GM21786 (cell line): ENCODE results near the gene ERC1.
"Not testable (repeated sequence)": the region's sequence is repeated elsewhere in the genome, so short reads cannot be mapped to it uniquely, and the experiment has no call there.

ENCODE experiments used
- ATAC-seq: cut with Tn5 transposase; IDR thresholded peaks from one replicate; pipeline ENCODE4 v1.9.1; 2021; ENCODE audit not compliant: unreplicated experiment

Gene ERC1

DNA sequence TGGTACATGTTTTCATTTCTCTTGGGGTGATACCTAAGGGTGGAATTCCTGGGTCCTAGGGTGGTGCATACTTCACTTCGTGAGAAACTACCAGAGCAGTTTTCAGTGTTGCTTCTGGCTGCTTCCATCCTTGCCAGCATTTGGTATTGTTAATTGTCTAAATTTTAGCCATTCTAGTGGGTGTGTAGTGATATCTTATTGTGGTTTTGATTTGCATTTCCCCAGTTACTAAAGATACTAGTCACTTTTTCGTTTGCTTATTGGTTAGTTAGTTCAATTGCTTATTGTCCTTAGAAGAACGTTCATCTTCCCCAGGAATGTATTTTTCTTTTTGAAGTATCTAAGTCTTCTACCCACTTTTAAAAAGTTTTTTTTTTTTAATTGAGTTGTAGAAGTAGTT is 80.2 kb downstream of the ERC1 start:
- no peak for ATAC-seq

DNA sequence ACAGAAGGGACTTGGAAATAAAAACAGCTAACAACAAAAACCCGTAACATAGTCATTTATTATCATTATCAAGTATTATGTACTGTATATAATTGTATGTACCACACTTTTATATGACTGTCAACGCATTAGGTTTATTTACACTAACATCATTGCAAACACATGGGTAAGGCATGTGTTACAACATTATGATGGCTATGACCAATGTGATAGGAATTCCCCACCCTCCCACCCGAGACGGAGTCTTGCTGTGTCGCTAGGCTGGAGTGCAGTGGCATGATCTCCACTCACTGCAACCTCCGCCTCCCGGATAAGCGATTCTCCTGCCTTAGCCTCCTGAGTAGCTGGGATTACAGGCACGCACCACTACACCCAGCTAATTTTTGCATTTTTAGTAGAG is 82.6 kb downstream of the ERC1 start:
- ATAC-seq, result no peak

DNA sequence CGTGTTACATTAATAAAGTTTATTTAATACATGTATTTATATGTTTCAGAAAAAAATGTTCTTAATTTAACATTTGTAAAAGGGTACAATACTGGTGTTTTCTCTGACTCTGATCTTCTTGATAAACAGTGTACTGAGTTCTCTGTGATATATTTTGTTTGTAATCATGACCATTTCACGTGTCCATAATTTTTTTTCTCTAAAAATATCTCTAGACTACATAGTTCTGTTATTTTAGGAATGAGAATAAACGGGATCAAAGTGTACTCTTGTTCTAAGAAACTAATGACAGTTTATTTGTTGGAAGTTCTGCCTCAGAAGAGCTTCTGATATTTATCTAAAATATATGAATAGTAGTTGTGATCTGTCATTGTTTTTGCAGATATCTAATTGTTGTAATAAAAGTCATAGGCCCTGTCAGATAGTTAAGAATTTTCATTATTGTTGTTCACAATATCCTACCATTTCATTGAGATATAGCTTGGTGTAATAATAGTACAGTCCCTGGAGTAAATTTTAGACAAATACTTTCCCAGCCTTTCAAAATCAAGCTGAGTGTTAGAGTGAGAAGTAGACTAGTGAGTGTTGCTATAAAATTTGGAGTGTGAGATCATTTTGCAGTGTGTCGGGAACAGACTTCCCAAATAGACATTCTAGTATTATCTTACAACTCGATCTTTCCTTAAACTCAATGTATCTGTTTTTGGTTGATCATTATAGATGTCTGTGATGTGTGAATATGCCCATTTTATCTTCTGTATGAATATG is 86.2 kb downstream of the ERC1 start:
- no peak for ATAC-seq

DNA sequence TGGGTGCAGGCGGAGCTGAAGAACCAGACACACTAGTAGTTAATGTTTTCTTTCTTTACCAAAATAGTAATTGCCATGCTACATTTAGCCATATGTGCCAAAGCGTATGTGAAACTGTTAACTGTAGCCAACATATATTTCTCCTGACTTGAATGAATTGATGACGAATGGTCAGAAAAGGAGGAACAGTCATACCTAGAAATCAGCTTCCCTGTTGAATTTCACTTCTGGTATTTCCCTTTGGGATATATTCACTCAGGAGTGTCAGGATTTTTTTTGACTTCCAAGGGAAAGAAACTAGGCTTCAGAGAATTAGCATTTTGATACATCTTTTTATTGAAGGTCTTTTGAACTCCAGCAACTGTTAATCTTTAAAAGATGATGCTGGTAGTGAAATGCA is 87.0 kb downstream of the ERC1 start:
- no peak for ATAC-seq

DNA sequence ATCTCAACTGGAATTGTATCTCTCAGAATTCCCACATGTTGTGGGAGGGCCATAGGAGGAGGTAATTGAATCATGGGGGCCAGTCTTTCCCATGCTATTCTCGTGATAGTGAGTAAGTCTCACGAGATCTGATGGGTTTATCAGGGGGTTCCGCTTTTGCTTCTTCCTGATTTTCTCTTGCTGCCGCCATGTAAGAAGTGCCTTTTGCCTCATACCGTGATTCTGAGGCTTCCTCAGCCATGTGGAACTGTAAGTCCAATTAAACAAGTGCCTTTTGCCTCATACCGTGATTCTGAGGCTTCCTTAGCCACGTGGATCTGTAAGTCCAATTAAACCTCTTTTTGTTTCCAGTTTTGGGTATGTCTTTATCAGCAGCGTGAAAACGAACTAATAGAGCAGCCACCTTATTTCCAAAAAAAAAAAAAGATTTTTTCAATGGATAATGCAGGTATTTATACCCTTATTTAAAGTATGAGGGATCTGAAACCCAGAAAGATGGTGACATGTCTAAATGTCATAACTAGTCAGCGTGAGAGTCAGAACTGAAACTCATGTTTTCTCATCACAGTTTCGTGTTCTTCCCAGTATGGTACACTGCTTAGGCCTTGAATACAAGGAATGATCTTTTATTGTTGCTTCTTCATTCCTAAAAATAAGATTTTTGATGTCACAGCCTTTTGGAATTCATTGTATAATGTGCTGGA is 89.6 kb downstream of the ERC1 start:
- no peak for ATAC-seq

DNA sequence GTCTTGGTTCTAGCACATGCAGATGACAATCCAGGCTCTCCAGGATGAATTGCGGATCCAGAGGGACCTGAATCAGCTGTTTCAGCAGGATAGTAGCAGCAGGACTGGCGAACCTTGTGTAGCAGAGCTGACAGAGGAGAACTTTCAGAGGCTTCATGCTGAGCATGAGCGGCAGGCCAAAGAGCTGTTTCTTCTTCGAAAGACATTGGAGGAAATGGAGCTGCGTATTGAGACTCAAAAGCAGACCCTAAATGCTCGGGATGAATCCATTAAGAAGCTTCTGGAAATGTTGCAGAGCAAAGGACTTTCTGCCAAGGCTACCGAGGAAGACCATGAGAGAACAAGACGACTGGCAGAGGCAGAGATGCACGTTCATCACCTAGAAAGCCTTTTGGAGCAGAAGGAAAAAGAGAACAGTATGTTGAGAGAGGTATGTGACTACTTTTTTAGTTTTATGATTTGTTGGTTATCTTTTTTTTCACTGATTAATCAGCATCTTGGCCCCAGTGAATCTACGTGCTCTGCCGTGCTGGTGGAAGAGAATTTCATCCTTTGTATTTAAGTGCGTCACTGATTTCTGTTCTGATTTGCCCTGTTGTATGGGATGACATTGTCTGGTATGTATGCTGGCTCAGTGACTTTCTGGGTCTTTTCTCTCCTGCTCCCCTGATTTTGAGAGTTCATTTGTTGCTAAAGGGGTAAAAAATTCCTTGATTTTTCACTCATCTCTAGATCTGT is 92.3 kb downstream of the ERC1 start:
- ATAC-seq, result no peak

DNA sequence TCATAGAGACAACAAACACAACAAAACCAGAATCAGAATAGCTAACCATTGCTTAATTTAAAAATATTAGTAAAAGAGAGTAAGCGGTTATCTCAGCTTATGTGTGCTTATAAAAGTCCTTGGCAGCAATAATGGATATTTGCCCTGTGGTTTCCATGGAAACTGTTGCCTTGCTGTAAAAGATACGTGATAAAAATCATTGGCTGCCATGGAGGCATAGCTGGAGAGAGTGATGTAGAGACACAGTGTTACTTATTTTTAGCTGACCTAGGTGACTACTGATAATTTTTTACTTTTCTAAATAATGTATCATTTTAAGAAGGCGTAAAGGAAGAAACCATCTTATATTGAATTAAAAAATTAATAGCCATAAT is 92.9 kb downstream of the ERC1 start:
- ATAC-seq, result no peak

DNA sequence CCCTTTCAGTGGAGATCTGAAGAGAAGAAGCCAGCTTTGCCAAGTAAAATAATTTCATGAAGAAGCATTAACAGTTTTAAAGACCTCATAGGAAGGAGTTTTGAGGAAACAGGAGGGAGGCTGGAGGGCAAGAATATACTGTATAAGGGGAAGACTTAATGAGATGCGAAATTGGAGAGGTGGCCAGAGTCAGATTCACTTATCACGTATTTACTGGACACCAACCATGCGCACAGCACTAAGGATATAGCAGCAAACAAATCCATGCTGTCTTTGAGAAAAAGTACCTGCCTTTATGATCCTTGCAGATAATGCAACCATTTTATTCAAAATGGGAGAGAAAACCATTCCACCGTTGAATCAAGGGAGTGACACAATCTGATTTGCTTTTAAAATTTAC is 100.3 kb downstream of the ERC1 start:
- no peak for ATAC-seq

DNA sequence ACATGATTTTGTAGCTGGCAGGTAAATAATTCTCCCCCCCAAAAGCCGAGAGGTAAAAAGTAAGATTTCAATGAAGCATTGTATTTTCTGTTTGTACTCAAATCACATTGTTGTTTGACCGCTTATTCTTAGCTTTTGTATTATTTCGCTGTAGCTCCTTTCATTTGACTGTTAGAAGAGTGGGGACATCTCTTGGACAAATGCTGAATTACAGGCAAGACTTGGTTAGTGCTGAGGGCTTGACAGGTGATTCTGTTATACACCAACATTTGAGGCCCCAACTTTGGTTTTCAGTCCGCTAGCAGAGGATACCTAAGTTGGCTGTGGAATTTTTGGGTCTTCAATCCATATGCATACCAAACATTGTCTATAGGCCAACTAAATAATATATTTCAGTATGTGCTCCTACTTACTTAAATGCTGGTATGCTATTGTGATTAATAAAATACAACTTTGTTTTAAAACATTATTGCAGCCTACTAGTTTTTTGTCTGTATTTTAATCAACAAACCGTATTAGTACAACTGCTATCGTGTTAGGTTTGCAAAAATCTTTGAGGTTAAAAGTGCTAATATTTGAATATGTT is 102.2 kb downstream of the ERC1 start:
- ATAC-seq, result no peak

DNA sequence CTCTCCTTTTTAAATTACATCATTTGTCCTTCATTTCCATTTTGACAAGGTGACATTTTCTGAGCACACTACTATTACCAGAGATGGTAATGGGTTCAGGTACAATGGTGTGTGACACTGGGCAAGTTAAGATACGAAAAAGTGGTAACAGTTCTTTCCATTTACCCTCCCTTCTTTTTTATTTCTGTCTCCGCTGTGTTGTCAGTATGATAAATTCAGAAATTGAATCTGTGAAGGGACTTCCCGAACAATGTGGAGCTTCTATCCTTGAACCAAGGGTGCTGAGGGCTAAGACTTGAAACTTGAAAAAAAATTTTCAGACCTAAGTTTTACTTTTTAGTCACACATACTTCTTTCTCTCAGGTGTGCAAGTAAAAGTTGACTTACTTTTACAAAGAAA is 103.7 kb downstream of the ERC1 start:
- no peak for ATAC-seq

DNA sequence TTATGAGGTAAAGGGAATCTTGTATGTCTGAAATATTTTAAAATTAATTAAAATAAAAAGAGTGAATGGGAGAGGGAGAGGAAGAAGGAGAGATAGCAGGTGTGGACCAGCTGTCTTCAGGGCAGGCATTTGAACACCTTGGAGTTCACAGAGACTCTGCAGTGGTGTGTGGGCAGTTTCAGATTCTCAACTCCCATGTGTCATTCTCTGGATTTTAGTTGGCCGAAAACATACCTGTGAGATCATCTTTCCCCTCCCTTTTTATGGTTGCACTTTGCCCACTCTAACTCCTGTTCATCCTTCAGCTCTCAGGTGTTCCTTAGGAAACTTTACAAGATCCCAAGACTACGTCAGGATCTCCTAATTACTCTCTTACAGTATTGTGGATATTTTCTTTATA is 108.1 kb downstream of the ERC1 start:
- ATAC-seq, result peak; percentile 62

DNA sequence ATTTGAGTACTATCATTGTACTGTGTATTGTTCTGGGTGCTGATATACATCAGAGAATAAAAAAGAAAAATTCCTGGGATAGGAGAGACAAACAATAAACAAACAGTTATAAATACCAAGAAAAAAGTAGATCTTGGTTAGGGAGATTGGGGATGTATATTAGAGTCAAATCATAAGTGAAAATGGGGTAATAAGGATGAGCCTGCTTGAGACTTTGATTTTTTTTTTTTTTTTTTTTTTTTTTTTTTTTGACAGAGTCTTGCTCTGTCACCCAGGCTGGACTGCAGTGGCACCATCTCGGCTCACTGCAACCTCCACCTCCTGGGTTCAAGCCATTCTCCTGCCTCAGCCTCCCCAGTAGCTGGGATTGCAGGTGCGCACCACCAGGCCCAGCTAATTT is 108.6 kb downstream of the ERC1 start:
- ATAC-seq, result not testable (repeated sequence)

DNA sequence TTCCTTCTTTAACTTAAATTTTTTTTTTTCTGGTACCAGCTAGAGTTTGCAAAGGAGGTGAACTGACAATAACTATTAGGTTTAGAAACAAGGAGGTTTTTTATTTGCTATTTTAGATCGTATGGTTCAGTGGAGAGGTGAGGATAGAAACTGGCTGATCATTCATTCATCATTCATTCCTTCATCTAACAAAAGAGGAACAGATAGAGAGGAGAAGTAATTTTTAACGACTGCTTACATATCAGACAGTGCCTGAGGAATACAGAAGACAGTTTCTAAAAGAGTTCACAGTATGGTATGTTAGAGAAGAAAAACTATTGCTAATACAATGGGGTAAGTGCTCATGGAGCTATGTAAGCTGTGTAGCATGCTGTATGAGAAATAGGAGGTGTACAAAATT is 111.1 kb downstream of the ERC1 start:
- no peak for ATAC-seq

DNA sequence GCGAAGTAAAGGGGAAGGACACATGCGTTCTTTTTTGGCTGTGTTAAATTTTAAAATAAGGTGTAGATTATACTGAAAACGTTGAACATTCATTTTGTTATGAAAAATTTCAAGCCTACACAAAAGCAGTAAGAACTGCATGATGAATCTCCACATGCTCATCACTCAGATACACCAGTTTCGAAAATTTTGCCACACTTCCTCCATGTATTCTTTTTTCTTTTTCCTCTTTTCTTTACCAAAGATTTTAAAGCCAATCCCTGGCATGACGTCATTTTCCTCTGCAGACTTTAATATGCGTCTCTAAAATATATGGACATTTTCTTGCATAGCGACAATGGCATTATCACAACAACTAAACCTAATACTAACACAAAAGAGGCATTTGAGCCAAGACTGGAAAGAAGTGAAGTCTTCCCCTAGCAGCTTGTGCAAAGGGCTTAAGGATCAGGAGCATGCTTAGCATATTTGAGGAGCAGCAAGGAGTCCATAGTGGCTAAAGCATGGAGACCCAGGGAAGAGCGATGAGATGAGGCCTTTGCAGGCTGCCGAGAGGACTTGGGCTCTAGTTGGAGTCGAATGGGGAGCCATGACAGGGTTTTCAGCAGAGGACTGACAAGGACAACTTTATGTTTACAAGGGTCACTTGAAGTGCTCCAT is 111.9 kb downstream of the ERC1 start:
- ATAC-seq, result no peak

DNA sequence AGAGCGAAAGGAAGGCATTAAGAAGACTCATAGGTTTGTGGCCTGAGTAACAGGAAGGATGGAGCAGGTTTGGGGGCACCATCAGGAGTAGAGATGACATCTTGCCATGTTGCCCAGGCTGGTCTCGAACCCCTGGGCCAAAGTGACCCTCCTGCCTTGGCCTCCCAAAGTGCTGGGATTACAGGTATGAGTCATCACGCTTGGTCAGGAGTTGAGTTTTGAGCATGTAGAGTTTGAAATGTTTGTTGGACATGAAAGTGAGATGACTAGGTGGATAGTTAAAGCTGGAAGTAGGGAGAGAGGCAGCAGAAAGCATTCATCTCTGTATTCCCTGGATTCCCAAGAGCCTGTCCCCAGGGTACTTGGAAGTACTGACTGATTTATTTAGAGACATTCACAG is 112.6 kb downstream of the ERC1 start:
- no peak for ATAC-seq

DNA sequence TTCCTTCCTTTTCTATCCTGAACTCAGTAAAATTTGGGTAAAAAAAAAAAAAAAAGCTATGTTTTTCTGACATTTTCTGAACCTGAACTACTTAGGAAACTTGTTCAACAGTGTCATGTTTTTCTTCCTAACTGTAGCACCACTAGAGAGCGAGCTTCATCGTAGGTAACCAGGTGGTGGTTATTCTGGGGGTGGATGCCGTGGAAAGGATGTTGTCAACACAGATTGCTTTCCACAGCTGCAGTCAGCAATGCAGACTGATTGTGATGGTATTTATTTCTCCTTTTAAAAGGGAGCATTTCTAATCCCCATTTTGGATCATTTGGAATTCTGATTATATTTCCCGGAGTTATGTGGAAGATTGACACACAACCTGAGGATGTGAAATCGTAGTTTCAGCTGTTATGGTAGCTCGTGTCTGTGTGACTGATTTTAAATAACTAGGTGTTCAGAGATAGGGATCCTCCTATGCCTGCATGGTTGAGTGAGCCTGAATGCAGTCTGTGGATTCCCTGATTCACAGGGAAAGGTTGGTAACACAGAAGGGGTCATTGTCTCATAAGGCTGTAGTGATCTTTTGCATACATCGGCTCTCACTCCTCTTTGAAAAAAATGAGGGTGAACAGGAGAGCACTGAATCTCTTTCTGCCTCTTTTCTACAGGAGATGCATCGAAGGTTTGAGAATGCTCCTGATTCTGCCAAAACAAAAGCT is 113.2 kb downstream of the ERC1 start:
- ATAC-seq, result no peak

DNA sequence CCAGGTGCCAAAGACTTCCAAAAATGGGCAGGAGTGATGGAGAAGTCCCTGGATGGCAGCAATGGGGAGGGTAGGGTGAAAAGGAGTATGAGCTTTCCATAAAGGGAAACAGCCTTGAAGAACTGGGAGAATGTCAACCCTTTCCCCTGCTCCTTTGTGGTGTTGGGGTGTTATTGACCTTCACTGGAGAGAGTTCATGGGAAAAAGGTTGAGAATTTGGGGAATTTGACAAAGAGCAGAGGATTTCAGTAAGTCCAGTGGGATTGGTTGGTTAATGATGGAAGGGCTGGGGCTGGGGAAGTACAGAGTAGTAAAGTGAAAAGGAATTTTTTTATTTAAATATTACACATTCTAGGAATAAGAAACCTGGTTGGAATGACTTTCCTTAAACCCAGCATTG is 116.6 kb downstream of the ERC1 start:
- no peak for ATAC-seq

DNA sequence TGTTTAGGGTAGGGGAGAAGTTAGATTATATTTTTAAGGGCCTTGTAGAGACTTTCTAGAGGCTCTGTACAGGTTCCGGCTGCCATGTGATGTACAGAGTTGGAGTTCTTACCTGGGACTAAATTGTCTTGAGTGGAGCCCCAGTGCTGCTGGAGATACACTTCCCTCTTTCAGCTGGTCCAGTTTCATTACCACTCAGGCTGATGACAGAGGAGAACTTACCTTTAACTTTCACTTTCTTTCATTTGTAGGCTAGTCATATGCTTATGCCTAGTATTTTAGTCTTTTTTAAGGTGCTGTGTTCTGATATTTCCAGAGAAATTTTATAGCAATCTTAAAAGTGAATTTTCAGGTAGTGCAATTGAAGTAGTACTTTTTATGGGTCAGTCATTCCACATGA is 117.3 kb downstream of the ERC1 start:
- peak; percentile 93 for ATAC-seq

DNA sequence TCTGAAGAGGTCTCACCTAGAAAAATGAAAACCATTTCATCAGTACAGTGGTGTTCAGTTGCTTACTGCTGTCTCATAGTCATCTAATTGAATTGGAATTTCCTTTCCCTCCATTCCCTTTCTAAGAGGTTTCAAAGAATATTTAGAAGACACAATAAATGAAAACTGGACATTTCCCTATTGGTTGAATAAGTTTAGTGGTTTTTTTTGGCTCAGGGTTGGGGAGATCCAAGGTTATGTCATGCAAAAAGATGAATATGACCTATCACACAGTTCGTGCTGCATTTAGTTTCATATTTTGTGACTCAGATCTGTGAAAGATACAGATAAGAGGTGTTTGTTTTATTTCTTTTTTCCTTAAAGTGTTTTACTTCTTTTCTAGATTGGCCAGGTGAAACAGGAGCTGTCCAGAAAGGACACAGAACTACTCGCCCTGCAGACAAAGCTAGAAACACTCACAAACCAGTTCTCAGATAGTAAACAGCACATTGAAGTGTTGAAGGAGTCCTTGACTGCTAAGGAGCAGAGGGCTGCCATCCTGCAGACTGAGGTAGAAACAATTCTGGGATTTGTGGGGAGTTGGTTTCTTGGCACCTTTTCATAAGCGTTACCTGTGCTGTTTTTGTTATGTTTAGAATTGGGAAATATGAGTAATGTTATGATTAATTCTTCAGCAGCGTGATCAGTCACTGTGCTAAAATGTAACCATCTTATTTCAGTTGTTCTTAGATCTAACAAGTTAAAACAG is 124.6 kb downstream of the ERC1 start:
- no peak for ATAC-seq

DNA sequence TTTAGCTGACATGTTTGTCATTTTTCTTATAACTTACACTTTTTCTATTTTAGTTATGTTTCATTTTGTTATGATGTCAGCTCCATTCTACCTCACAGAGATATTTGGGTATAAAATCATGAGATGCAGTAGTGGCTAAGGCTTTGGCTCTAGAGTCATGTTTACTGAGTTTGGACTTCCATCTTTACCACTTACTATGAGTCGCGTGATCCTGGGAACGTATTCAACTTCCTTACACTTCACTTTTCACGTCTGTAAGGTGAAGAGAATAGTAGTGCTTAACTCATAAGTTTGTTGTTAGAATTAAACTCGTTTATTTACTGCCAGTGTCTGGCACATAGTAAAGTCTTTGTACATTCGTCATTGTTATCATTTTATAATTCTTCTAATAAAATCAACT is 126.3 kb downstream of the ERC1 start:
- no peak for ATAC-seq
